Measurements from ENCODE around the gene CABP4.
"Not testable (repeated sequence)": the region's sequence is repeated elsewhere in the genome, so short reads cannot be mapped to it uniquely, and the experiment has no call there.

Gene CABP4

DNA sequence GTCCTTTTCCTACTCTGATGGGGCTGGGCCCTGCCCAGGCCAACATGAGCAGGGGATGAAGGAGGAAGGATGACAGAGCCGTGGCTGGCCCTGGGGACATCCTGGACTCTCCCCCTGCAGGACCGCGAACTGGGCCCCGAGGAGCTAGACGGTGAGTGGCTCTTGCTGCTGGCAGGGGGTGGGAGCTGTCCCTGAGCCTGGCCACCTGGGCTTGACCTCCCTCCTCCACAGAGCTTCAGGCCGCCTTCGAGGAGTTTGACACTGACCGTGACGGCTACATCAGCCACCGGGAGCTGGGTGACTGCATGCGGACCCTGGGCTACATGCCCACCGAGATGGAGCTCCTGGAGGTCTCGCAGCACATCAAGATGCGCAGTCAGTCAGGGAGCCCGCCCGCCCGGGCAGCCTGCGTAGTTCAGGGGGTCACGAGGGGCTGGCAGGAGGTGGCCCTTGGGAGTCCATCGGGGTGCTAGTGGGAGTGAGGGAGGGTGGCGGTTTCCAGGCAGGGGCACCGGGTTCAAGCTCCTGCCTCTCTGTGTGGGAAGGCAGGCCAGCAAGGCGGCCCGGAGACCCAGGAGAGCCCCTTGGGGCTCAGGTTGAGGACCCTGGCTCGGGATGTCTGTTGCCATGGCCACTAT lies 1.0 kb downstream of the CABP4 start:
- DNase-seq, result peak; percentile 56

DNA sequence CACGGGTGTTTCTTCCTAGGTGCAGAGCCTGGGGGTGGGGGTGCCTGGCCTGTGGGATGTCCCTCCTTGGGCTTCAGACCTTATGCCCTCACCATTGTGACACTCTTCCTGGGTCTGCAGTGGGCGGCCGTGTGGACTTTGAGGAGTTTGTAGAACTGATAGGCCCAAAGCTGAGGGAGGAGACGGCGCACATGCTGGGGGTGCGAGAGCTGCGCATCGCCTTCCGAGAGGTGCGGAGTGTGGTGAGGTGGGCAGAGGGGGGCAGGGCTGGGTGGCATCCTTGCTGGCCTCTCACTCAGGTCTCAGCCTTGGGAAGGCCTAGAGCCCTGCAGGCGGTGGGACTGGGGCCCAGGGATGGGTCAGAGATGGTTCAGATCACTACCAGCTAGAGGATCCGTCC lies 2.3 kb downstream of the CABP4 start:
- DNase-seq, result no peak

DNA sequence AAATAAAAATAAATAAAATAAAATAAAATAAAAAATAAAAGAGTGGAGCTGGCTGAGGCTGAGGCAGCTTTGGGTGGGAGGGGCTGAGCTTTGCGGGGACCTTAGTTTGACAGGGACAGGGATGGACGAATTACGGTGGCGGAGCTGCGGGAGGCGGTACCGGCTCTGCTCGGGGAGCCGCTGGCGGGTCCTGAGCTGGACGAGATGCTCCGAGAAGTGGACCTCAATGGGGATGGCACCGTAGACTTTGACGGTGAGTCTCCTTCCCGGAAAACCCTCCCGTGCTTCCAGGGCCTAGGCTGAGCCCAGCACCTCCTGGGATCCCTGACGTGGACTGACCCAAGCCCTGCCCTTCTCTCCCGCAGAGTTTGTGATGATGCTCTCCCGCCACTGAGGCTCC lies 3.1 kb downstream of the CABP4 start:
- DNase-seq, result no peak

DNA sequence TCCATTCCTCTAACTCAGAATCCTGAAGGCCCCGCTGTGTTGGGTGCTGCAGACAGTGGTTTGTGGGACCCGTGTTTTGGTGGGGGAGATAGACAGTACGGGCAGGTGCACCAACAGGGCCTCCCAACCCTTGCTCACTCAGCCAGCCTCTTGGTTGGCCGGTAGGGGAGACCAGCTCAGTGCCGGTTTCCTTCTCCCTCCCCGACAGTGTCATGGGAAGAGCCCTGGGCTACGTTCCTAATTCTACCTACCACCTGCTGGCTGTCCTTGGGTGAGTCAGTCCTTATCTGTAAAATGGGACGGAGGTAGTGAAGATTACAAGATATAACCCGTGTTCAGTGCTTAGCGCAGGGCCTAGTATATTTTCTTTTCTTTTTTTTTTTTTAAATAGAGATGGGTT lies 8.0 kb downstream of the CABP4 start:
- DNase-seq, result peak; percentile 52

DNA sequence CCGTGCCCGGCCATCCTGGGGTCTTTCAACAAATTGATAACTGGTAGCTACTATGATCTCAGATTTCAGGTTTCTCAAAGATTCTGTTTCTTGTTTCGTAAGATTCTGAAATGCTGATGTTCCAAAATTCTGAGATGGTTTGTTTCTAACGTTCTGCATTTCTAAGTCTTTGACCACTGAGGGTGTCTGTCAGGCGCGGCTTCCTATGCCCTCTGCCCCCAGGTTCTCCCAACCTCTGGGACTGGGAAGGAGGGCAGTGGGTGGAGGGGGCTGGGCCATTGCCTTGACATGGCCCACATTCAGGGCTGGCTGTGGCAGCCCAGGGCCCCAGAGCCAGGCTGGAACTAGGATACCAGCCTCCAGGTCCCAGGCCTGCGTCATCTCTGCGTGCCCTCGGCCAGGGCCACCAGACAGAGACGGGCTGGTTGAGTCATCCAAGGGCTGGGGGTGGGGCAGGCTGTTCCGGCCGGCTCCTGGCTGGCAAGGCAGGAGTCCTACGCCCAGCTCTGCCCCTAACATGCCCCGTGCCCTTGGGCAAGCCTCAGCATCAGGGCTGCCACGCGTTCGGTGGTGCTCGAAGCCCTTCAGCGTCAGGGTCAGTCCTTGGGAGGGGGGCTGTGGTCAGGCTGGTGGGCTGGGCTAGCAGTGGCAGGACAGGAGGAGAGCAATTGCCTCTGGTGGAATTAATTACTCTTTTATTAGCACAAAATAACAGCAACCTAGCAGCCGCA lies 8.7 kb downstream of the CABP4 start:
- peak; percentile 81 for DNase-seq

DNA sequence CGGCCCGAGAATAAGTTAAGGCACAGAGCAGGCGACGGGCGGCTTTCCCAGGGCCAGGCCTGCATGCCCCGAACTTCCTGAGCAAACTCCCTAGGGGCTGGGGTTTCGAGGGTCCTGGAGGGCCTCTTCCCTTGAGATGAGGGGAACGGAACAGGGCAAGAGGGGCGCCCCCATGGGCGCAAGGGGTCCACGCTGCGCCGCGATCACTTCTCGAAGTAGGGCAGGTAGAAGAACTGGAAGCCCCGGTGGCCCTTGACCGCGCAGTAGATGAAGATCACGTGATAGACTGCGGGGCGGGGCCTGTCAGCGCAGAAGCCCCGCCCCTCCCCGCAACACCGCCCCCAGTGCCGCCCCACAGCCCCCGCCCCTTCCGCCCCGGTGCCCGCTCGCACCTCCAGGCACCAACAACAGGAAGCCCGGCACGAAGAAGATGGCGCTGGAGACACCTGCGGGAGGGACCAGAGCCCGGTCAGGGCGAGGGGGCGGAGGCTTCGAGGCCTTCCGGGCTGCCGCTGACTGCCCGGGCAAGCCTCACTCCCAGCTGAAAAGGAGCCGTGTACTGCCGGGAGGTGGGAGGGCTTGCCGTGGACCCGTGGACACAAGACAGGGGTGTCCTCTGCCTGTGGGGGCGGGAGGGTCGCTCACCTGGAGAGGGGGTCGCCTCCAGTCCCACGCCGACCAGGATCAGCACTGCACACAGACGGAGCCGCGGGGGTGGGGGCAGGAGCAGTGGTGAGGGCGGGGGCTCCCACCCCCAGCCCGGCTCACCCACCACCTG lies 9.4 kb downstream of the CABP4 start:
- peak; percentile 96 for DNase-seq

DNA sequence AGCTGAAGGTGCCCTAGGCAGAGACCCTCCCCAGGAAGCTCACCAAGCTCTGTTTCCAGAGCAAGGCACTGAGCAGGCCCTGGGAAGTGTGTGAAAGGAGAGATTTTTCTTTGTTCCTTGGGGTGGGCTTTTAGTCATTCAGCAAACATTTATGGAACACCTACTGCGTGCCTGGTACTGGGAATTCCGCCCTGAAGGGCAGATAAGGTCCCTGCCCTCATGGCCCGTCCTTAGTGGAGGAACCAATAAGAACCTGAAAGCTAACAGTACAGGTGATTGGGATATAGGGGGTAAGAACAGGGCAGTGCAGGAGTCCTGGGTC lies 10.0 kb downstream of the CABP4 start:
- DNase-seq, result peak; percentile 68

DNA sequence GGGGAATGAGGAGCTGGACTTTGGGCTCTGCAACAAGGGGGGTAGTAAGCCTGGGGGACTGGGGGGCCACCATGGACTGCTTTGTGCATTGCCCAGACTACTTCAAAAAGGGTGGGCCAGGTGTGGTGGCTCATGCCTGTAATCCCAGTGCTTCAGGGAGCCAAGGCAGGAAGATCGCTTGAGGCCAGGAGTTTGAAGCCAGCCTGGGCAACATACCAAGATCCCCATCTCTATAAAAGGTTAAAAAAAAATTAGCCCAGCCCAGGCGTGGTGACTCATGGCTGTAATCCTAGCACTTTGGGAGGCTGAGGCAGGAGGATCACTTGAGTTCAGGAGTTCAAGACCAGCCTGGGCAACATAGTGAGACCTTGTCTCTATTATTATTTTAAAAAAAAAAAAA lies 10.4 kb downstream of the CABP4 start:
- DNase-seq, result peak; percentile 56

DNA sequence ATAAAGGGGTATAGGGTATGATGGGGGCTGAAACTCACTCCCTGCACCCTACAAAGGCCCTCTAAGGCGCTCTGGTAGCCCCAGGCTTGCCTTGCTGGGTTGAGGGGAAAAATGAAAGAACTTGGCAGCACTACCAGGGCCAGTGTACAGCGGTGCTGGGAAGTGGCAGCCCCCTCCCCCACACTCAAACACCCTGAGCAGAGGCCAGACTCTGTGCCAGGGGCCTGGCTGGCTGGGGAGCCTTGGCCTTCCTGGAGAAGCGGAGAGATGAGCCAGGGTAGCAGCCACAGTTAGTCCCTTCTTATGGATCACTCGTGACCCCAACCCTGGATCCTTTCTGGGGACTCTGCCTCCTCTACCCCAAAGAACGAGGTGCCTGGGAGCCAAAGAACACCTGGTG lies 11.2 kb downstream of the CABP4 start:
- no peak for DNase-seq

DNA sequence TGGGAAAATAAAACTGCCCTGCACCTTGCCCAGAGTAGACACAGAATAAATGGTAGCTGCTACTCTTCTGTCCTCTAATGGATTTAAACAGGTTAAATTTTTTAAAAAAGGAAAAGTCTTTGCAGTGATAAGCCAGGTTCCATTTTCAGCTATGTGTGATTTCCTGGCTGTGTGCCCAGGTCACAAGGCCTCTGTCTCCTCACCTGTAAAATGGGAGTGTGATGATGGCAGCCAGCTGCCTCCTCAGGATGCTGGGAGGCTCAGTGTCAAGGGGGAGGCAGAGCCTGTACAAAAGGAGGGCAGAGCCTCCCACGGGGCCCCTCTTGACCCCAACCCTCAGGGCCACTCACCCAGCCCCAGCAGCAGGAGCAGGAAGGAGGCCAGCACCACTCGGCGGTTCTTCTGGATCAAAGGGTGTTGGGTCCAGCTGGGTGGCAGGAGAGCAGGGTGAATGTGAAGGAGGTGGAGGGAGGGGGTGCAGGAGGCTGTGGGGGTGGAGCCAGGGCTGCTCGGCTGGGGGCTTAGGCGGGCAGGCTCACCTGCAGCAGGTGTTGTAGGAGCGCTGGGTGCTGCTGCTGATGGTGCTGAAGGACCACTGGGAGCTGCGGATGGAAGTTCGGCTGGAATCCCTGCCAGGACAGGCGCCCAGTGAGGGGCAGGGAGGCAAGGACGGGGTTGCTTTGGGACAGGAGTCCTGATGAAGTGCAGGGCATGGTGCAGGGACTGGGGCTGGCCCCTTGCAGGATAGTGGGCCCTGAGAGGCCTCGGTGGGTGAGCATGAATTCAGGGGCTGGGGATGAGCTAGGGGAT lies 12.0 kb downstream of the CABP4 start:
- peak; percentile 53 for DNase-seq

DNA sequence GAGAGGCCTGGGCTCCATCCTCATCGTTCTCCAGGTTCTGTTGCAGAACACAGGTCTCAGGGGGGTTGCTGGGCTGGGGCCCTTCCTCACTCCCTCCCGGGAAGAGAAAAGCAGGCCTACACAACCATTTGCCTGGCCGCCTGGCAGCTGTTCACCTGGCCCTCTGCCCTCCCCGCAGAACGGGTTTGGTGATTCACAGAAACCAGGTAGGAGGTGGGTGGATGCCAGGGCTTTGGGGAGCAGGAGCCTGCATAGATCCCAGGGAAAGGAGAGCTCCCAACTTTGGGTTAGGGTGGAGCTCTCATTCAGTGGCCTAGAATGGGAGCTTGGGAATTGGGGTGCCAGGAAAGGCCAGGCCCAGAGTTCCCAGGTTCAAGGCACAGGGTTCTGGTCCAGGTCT lies 12.9 kb downstream of the CABP4 start:
- peak; percentile 68 for DNase-seq

DNA sequence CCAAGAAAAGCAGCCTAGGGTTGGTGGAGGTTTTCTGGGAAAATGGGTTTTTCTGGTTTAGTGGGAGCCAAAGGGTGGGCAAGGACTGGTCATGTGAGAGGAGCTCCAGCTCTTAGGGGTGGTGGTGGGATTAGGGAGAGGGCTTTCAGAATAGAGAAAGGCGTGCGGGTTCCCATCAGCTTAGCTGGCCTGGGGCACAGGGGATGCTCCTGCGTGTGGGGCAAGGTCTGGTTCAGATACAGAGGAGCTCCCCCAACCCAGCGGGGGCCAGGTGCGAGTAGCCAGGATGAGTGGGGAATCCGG lies 13.3 kb downstream of the CABP4 start:
- DNase-seq, result no peak

DNA sequence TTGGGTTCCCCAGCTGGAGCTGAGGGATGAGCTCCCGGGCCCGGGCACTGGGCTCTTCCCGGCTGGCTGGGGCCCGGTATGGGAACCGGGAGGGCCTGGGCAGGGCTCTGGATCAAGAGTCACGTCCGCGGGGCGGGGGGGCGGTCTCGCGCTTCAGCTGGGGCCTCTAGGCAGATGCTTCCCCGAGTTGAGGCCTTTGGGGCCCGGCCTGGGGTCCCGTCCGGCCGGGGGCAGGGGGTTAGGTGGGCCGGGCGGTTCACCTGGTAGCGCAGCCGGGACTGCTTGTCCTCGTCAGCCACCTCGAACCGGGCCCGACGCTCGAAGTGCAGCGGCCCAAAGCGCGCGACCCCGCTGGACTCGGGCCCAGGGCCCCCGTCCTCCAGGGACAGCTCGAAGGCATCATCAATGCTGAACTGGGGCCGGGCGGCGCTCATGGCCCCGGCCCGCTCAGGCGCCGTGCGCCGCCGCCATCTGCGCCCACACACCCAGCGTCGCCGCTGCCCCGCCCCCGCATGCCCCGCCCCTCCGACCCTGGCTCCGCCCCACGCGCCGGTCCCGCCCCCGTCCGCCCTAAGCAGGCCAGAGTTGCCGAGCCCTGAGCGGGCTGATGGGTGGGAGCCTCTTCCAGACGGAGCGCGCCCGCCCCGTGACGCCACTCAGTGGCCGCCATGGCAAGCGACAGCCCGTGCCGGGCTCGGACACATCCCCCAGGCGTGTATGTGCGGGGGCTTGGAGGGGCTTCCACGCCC lies 13.8 kb downstream of the CABP4 start, which contains the start of gene TMEM134:
Gene TMEM134, minus strand, starts transcription at position 493 of the 749 bp plus-strand sequence. Its CDS starts 59 bp downstream, at position 434.
- peak; percentile 96 for DNase-seq

DNA sequence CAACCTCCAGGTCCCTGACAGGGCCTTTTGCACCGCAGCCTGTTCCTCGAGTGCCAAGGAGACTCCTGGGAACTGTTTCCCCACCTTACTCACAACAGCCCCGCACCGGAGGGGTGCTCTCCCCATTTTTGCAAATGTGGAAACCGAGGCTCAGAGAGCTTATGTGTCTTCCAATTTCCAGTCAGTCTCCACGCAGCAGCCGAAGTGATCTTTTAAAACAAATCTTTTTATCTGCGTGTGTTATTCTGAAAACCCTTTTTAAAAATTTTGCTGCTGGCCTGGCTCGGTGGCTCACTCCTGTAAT lies 14.3 kb downstream of the CABP4 start:
- DNase-seq, result no peak

DNA sequence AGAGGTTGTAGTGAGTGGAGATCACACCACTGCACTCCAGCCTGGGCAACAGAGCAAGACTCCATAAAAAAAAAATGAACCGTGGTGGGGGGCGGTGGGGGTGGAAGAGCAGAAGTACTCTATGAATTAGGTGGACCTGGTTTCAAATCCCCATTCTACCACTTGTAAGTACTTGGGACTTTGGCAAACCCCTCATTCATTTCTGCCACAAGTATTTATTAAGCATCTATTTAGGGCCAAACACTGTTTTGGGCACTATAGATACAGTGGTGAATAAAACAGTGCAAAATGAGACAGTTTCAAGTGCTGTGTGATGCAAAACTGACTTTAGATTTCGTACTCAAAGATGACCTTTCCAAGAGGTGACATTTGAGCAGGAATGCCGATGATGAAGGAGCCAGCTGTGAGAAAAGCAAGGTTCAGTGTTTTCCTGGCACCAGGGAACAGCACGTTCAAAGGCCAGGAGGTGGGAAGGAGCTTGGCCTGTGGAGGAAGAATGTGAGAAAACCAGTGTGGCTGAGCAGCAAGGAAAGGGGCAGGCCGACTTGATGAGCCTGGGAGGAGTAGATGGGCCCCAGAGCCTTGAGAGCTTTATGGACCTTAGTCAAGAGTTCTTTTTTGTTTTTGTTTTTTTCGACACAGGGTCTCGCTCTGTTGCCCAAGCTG lies 15.3 kb downstream of the CABP4 start:
- DNase-seq, result no peak

DNA sequence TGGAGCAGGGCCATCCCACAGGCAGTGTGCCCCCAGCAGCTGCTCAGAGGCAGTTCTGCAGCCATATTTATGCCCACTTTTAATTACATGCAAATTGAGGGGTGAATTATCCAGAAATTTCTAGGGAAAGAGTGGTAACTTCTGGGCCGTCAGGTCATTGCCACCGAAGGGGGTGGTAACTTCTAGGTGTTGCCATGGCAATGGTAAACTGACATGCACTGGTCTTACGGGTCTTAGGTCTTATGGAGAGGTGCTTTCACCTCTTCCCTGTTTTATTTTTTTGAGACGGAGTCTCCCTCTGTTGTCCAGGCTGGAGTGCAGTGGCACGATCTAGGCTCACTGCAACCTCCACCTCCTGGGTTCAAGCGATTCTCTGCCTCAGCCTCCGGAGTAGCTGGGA lies 17.7 kb downstream of the CABP4 start:
- DNase-seq, result no peak

DNA sequence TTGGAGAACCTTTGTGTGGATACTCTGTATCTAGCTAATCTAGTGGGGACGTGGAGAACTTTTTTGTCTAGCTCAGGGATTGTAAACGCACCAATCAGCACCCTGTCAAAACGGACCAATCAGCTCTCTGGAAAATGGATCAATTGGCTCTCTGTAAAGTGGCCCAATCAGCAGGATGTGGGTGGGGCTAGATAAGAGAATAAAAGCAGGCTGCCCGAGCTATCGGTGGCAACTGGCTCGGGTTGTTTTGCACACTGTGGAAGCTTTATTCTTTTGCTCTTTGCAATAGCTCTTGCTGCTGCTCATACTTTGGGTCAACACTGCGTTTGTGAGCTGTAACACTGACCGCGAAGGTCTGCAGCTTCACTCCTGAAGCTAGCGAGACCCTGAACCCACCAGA lies 21.5 kb downstream of the CABP4 start:
- not testable (repeated sequence) for DNase-seq

DNA sequence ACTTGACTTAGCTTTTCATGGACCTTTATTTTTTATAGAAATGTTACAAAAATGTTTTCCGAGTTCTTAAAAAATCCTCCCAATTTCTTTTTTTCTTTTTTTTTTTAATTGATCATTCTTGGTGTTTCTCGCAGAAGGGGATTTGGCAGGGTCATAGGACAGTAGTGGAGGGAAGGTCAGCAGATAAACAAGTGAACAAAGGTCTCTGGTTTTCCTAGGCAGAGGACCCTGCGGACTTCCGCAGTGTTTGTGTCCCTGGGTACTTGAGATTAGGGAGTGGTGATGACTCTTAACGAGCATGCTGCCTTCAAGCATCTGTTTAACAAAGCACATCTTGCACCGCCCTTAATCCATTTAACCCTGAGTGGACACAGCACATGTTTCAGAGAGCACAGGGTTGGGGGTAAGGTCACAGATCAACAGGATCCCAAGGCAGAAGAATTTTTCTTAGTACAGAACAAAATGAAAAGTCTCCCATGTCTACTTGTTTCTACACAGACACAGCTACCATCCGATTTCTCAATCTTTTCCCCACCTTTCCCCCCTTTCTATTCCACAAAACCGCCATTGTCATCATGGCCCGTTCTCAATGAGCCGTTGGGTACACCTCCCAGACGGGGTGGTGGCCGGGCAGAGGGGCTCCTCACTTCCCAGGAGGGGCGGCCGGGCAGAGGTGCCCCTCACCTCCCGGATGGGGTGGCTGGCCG lies 22.3 kb downstream of the CABP4 start:
- DNase-seq, result not testable (repeated sequence)

DNA sequence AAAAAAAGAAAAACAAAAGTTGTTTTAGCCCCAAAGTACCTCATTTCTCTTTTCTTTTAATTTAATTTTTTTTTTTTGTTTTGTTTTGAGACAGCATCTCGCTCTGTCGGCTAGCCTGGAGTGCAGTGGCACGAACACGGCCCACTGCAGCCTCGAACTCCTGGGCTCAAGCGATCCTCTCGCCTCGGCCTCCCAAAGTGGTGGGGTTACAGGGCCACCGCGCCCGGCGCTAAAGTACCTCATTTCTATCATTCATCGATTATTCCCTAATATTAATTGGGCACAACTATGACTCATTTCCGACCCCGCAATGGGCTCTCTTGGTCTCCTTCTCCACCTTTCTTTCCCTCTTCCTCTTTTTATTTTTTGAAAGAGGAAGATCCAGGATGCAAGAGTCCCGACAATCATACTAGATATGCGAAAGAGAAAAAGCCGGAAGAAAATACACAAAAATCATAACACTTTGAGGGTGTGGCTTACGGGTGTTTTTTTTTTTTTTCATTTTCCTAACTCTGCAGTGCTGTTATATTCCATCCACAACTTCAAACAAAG lies 27.2 kb downstream of the CABP4 start:
- DNase-seq, result no peak

DNA sequence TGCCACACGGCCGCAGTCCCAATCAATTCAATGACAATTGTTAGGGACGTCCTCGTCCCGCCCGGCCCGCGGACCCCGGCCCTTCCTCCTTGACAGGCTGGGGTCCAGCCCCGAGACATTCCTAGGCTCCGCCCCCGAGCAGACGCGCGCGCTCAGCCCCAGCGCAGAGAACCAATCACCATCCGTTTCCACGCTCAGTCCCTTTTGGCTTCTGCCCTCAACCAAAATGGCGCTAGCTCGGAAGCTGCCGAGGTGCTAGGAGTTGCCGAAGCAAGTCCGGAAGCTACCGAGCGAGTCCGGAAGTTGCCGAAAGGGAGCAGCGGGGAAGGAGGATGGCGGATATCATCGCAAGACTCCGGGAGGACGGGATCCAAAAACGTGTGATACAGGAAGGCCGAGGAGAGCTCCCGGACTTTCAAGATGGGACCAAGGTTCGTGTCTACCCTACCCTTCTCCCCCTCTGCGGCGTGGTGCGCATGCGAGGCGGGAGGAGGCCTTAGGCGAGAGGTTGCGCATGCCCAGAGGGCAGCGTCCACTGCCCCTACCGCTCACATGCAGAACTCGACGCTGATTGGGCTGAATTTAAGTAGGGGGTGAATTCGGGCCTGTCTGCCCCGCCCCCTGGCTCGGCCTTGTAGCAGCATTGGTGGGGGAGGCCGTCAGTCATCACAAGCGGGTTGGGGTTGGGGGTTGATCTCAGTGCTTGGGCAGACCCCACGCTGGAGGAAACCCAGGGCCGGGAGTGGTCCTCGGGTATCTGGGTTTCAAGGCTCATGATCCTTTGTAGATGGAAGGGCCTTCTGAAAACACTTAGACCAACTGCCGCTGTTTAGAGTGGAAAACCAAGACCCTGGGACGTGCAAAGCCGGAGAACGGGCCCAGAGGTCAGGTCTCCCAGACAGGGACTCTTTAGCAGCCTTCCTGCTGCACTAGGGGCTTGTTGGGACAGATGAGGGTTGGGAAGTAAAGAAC lies 28.0 kb downstream of the CABP4 start, which contains the start of gene AIP:
Gene AIP, plus strand, starts transcription at position 200 of the 972 bp plus-strand sequence. Its CDS starts 133 bp downstream, at position 333.
- DNase-seq, result peak; percentile 99

All from islet precursor cell (in vitro differentiated cells).